ENCODE measurements around the gene PVALB.

- TF ChIP-seq CTCF (IDR thresholded peaks at IDR 0.05) (no peak), ZFX (IDR thresholded peaks at IDR 0.05; ENCODE audit: borderline replicate concordance) (no peak)
Observed at GRCh38 chr22:36755316-36755715, 61.5 kb downstream of the PVALB start.

All from 22Rv1 (cell line).